GM20431 (cell line): ENCODE data around the gene CCDC112.
"Not testable (repeated sequence)": the region's sequence is repeated elsewhere in the genome, so short reads cannot be mapped to it uniquely, and the experiment has no call there.

Source experiments
- in situ Hi-C: fragments of 300-500 bp; cut with MseI, MboI; formaldehyde crosslinking; loops from one replicate; pipeline ENCODE4 v1.15.0; 2020; ENCODE audit warnings: low sequenced_read_pairs; ENCODE audit not compliant: unreplicated experiment

Gene CCDC112, protein sequence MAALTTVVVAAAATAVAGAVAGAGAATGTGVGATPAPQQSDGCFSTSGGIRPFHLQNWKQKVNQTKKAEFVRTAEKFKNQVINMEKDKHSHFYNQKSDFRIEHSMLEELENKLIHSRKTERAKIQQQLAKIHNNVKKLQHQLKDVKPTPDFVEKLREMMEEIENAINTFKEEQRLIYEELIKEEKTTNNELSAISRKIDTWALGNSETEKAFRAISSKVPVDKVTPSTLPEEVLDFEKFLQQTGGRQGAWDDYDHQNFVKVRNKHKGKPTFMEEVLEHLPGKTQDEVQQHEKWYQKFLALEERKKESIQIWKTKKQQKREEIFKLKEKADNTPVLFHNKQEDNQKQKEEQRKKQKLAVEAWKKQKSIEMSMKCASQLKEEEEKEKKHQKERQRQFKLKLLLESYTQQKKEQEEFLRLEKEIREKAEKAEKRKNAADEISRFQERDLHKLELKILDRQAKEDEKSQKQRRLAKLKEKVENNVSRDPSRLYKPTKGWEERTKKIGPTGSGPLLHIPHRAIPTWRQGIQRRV

DNA sequence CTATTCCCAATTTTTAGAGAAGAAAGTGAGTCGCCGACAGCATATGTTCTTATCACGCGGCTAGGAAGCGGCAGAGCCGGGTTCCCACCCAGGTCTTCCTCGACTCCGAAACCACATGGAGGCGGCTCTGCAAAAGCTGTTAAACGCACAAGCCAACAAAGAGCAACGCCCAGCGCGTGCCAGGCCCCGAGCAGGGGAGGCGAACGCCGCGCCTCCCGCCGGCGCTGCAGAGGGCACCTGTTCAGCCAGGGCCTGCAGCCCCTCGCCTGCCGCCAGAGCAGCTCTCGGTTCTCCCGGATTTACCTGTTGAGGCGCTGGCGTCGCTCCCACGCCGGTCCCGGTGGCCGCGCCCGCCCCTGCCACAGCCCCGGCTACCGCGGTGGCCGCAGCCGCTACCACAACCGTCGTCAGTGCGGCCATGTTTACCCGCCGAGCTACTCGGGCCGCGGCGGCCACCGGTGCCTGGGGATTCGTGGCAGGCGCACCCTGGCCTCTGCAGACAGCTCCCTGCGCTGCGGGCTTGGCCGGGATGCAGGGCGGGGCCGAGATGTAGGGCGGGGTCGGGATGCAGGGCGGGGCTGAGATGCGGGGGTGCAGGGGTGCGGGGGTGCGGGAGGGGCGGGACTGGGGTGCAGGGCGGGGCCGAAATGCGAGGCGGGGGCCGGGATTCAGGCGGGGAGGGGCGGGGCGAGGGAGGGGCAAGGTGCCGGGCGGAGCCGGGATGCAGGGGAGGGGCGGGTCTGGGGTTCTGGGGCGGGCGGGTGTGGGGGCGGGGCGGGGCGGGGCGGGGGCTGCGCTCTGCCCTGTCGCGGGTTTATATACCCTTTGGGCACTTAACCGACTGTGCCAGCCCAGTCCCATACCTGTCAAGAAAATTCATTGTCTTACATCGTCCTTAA, at the start of gene CCDC112:
Gene CCDC112 (minus strand): TSS at position 531 of the 899 bp plus-strand sequence. CDS start 111 bp downstream, at position 420.
- in situ Hi-C loops, result no loop called here

DNA sequence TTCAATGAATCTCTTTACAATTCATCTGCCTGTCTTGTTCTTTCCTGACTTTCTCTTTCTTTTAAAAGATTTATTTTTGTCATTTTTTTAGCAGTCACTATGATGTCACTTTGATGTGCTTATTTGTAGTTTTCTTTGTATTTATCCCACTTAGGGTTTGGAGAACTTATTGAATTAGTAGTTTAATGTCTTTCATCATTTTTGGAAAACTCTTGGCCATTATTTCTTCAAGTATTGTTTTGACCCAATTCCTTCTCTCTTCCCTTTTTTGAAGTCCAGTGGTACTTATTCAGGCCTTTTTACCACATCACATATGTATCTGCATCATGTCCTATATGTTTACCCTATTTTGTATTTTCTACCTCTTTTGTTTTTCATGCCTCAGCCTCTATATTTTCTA, 48.9 kb upstream of the CCDC112 start:
- in situ Hi-C loops, result no loop called here

DNA sequence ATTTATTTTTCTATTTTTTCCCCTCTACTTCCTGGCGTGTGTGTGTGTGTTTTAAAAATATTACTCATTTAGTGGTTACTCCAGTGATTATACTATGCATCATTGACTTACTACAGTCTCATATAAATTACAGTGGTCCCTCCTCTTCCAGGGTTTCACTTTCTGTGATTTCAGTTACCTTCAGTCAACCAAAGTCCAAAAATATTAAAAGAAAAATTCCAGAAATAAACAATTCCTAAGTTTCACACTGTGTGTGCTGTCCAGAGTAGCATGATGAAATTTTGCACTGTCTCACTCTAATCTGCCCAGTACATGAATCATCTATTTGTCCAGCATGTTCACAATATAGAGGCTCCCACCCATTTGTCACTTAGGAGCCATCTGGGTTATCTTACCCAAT, 47.4 kb upstream of the CCDC112 start:
- in situ Hi-C loops, result no loop called here

DNA sequence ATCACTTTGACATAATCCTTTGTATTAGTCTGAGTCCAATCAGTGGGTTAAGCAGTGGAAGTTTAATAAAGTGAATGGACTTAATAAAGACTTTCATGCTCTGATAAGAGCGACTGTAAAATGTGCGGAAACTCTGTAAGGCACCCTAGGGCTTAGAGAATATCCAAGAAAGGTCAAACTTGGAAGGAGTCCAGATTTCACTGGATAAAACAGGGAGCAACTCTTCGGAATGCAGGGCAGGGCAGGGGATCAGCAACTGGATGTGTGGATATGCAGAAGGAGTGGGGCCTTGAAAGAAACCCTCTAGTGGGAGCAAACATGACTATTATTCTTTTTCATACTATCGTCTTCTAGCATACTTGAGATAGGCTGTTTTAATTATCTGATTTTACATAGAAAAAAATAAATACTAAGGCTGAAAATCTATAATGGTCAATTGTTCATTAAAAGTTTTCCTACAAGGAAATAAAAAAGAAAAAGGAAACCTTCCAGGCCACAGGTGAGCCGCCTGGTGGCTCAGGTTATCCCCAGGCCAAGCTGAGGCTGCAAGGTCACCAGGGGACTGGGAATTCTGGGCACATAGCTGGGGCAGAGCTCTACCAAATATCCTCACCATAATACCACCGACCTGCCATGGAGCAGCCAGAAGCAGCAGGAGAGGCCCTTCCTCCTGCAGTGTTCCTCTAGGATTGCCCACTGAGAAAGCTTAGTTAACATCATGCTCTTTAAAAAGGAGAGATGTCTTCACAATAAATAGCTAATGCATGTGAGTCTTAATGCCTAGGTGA, 46.3 kb upstream of the CCDC112 start:
- in situ Hi-C loops, result no loop called here

GRCh38 chr5:115341745-115342144, 45.3 kb upstream of the CCDC112 start:
- in situ Hi-C loops, result no loop called here

DNA sequence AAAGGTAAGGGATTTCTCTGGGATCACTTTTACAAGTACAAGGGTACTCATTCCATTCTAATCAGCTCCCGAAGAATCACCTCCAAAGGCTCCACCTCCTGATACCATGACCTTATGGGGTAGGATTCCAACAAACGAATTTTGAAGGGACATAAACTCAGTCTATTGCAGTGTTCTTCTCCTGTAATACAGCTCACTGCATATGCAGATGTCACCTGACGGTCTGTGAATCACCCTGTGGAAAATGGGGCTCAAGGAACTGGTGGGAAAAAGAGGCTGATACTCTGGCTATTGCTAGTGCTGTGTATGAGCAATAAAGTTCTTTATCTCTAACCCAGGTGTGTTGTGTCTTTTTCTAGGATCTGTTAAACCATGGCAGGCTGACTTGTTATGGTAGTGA, 42.4 kb upstream of the CCDC112 start:
- in situ Hi-C loops, result no loop called here

DNA sequence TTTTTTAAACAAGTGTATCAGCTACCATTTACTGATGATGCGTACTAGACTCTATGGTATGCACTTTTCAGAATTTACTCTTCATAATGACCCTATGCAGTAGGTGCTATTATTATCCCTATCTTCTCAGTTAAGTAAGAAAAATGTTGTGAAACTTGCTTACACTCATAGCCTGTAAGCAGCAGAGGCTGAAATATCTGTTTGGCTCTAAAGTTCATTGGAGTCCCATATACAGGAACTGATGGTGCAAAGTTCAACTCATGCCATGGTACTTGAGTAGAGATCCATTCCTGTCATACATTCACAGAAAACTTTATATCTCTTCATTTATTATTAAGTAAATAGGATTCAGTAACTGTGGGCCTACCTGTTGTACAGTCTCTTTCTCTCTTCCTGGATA, 41.4 kb upstream of the CCDC112 start:
- in situ Hi-C loops, result no loop called here

DNA sequence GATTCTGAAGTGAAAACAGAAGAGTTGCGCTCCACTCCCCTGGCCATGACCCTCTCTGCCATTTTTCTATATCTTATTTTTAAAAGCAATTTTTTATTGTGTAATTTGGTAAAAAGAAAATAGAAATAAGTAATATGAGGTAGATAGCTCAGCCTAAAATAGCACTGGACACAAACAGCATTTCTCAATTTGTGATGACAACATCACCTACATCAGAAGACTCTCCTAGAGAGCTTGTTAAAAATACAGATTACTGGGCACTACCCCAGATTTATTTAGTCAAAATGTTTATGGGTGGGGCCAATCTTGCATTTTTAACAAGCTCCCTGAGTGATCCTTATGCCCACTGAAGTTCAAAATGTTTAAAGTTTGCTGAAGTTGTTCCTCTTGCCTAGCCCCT, 40.5 kb upstream of the CCDC112 start:
- in situ Hi-C loops, result no loop called here

GRCh38 chr5:115336201-115336720, 39.8 kb upstream of the CCDC112 start:
- in situ Hi-C loops, result no loop called here

DNA sequence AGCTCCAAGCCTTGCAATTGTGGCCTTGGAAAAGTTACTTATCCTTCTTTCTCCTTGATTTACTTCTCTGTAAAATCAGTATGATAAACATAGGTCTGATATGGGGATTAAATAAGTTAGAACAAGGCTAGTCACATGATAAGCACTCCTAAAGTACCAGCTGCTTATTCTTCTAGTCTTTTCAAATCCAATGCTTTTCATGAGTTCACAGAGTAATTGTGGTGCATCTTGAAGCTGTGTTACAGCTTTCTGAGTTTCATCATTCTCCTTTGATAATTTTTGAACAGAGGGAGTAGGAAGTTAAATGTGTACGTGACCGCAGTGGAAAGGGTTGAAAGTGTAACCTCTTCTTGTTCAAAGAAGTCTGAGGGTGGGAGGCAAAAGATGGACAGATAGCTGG, 38.8 kb upstream of the CCDC112 start:
- in situ Hi-C loops, result no loop called here

GRCh38 chr5:115333164-115333563, 36.7 kb upstream of the CCDC112 start:
- in situ Hi-C loops, result no loop called here

GRCh38 chr5:115330830-115331229, 34.4 kb upstream of the CCDC112 start:
- in situ Hi-C loops, result no loop called here

DNA sequence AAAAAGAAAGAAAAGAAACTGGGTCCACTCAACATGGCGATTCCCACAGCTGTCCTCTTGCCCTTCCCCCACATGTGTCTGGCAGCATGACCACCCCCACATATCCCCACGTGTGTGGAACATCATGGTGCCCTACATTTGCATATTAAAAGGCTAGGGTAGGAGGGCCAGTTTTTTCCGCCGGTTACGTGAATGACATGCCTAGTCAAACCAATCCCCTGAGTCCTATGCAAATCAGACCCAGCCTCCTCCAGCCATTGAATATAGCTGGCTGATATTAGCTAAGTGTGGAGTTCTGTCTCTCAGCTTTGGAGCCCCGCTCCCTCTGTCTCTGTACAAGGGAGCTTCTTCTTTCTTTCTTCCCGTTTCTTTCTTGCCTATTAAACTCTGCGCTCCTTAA, 33.0 kb upstream of the CCDC112 start:
- in situ Hi-C loops, result no loop called here

DNA sequence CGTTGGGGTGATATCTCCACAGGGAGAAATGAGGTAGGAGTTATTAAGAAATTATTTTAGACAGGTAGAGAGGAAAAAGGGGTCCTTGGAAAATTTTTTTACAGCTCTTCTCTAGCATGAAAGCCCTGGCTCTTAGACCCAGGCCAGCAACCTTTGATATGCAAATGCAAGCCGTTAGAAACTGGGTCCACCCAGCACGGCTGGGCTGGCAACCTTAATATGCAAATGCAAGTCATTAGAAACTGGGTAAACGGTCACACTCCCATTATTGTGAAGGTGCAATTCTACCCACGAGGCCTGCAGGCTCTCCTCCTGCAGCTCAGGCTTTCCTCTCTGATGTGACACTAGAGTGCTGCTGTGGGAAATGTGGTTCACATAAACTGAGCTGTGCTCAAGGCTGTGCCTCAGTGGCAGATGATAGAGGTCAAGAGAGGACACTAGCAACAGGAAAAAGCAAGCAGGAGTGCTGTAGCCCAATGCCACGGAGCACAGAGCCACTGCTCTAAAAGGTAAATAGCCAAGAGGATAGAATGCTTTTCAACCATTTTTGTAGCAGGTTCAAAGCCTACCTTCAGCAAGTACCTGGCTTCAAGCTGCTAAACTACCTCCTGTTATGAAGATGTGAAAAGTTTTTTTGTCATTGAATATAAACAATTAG, 32.3 kb upstream of the CCDC112 start:
- in situ Hi-C loops, result not testable (repeated sequence)

DNA sequence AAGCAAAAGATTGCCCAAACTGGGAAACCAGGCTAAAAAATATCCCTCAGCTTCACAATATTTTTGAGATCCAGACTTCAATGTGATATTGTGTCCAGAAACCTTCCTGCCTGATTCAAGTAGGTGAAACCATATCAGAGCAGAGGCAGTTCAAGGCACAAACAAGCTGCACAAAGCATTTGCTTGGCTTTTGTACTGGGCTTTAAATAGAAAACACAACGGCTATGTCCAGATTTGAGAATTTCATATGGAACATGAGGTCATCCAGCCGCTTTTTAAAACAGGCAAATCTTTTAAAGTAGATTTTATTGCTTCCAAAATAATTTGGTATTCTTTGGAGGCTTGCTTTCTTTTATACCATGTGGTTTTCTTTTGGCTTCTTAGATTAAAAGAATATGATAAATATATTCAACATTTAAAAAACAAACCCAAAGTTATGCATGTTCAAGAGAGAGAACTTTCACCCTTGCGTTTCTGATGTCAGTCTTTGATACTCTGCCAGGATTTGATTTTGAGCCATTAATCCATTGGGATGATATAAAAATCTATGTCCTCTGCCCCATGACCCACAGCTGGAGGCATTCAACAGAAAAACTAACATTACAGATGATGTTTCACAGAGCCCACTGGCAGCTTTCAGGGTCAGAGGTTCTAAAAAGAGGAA, 29.0 kb upstream of the CCDC112 start:
- in situ Hi-C loops, result no loop called here

DNA sequence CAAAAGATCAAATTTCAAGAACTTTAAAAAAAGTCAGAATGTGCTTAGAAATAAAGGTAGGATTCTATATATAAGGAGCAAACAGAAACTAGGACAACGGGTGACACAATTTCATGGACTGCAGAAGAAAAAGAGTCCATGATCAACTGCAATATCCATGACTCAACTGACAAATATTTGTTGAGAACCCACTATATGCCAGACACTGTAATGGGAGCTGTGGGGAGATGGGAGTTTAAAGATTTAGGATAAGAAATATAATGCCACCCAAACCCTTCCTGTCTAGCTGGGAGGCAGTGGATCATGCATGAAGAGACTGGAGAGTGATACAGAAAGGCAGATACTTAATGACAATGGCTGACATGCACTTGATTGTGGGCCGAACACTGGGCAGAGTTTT, 27.6 kb upstream of the CCDC112 start:
- in situ Hi-C loops, result loop anchor here (25.0 kb wide), 2 partner anchors 238 to 513 kb away; partner anchors contain the start of genes AP3S1 and ATG12

DNA sequence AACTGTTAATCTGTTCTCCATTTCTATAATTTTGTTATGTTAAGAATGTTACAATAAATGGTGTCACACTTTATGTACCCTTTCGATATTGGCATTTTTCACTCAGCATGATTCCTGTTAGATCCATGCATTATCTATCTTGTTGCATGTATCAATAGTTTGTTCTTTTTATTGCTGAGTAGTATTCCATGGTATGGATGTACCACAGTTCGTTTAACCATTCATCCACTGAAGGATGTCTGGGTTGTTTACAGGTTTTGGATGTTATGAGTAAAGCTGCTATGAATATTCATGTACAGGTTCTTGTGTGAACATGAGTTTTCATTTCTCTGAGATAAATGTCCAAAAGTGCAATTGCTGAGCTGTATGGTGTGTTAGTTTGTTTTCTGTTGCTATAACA, 26.3 kb upstream of the CCDC112 start:
- in situ Hi-C loops, result loop anchor here (25.0 kb wide), 2 partner anchors 240 to 515 kb away; partner anchors contain the start of genes AP3S1 and ATG12

GRCh38 chr5:115321309-115321708, 24.9 kb upstream of the CCDC112 start:
- in situ Hi-C loops, result loop anchor here (25.0 kb wide), 2 partner anchors 241 to 516 kb away; partner anchors contain the start of genes AP3S1 and ATG12
